RWPE2 (cell line): ENCODE measurements around the gene RPS6KA4.

Source experiments
- ATAC-seq: fragments of 200-7000 bp; cut with Tn5 transposase; 3 replicates; pipeline ENCODE4 v1.9.1; 2021; ENCODE audit warnings: low read depth
- DNase-seq: peaks from one replicate; pipeline ENCODE4 v3.0.0-alpha.2; 2020; ENCODE audit warnings: low spot score
- H3K27ac ChIP-seq: fragments of 450-650 bp; 2 replicates; pipeline ENCODE4 v1.5.1; 2017; ENCODE audit warnings: mild to moderate bottlenecking; ENCODE audit not compliant: poor library complexity, severe bottlenecking
- H3K27me3 ChIP-seq: fragments of 250-450 bp; sonication (Bioruptor Pico); 2 replicates; pipeline ENCODE4 v1.5.1; 2021; ENCODE audit warnings: mild to moderate bottlenecking, moderate library complexity; ENCODE audit not compliant: insufficient read depth, poor library complexity, severe bottlenecking
- H3K36me3 ChIP-seq: fragments of 250-450 bp; sonication (Bioruptor Pico); 2 replicates; pipeline ENCODE4 v1.5.1; 2020; ENCODE audit warnings: low read depth, mild to moderate bottlenecking, moderate library complexity
- H3K4me1 ChIP-seq: fragments of 250-450 bp; sonication (Bioruptor Pico); 2 replicates; pipeline ENCODE4 v1.5.1; 2021; ENCODE audit warnings: mild to moderate bottlenecking, moderate library complexity; ENCODE audit not compliant: insufficient read depth, poor library complexity, severe bottlenecking
- H3K4me3 ChIP-seq: fragments of 250-450 bp; sonication (Bioruptor Pico); 2 replicates; pipeline ENCODE4 v1.5.1; 2021; ENCODE audit warnings: mild to moderate bottlenecking, moderate library complexity; ENCODE audit not compliant: severe bottlenecking
- H3K9me3 ChIP-seq: fragments of 250-450 bp; sonication (Bioruptor Pico); 2 replicates; pipeline ENCODE4 v1.5.1; 2021; ENCODE audit warnings: mild to moderate bottlenecking, moderate library complexity; ENCODE audit not compliant: severe bottlenecking
- CTCF ChIP-seq: fragments of 450-650 bp; IDR thresholded peaks from one replicate; pipeline ENCODE4 v1.5.1; 2017; ENCODE audit warnings: mild to moderate bottlenecking, moderate library complexity; ENCODE audit not compliant: poor library complexity, severe bottlenecking

The RPS6KA4 gene

GRCh38 chr11:64364911-64365310 lies 5.9 kb downstream of the RPS6KA4 start:
- H3K36me3 ChIP-seq: peaks cover 100% of the 10 kb centered on the region

GRCh38 chr11:64366751-64367150 lies 7.8 kb downstream of the RPS6KA4 start:
- Histone ChIP-seq H3K27ac (peak overlapping the region; percentile 24), H3K9me3 (no peaks in the 10 kb centered on the region), H3K27me3 (no peaks in the 10 kb centered on the region), H3K36me3 (peaks cover 90% of the 10 kb centered on the region), H3K4me3 (no peak overlapping the region), H3K4me1 (peaks cover 3% of the 10 kb centered on the region)
- ATAC-seq (peak; percentile 63), DNase-seq (no peak)
- TF ChIP-seq CTCF: no peak

More at GRCh38 chr11:64364911-64365310, 5.9 kb downstream of the RPS6KA4 start:
- H3K27me3 ChIP-seq: no peaks in the 10 kb centered on the region
- no peak overlapping the region for H3K27ac ChIP-seq
- ATAC-seq (no peak), DNase-seq (no peak)
- no peaks in the 10 kb centered on the region for H3K9me3 ChIP-seq
- TF ChIP-seq CTCF: no peak
- H3K4me3 ChIP-seq: no peak overlapping the region
- H3K4me1 ChIP-seq: peaks cover 3% of the 10 kb centered on the region

GRCh38 chr11:64367931-64368672 lies 9.1 kb downstream of the RPS6KA4 start:
- no peaks in the 10 kb centered on the region for H3K9me3 ChIP-seq
- no peak for ATAC-seq
- TF ChIP-seq CTCF: no peak
- H3K27me3 ChIP-seq: no peaks in the 10 kb centered on the region
- no peak for DNase-seq
- peaks cover 77% of the 10 kb centered on the region for H3K36me3 ChIP-seq
- no peak overlapping the region for H3K27ac ChIP-seq
- peaks cover 3% of the 10 kb centered on the region for H3K4me1 ChIP-seq
- no peak overlapping the region for H3K4me3 ChIP-seq

- TF ChIP-seq CTCF: no peak
- Histone ChIP-seq H3K4me3 (no peak overlapping the region), H3K27ac (no peak overlapping the region), H3K9me3 (no peaks in the 10 kb centered on the region), H3K4me1 (peaks cover 3% of the 10 kb centered on the region), H3K36me3 (peaks cover 71% of the 10 kb centered on the region), H3K27me3 (no peaks in the 10 kb centered on the region)
- ATAC-seq: no peak
- no peak for DNase-seq
These were observed 9.7 kb downstream of the RPS6KA4 start for GRCh38 chr11:64368673-64369074.
